ENCODE data around the gene POP5. TPM values are rescaled to one million over a fixed set of nuclear protein-coding genes. Genes with fewer than 3 reads are reported as not detected.
A peak's percentile ranks its signal among the peaks of the same experiment; 100 is the strongest.

POP5 gene
- total RNA-seq (2022) (24.3 and 29.9 TPM in 2 replicates), Bru-seq, nascent RNA (percentile 60 among the genes with signal in this experiment), BruChase-seq, experiment 1, labeled RNA remaining after a 6-hour chase (percentile 65 among the genes with signal in this experiment), BruChase-seq, experiment 2, labeled RNA remaining after a 2-hour chase (percentile 64 among the genes with signal in this experiment)
- long read RNA-seq, transcript POP5-202 (5 exons, 801 nt): major isoform, 35 of 53 reads
- long read RNA-seq, partial matches to known transcripts: 0 of 53 reads
- long read RNA-seq, other reads (novel, unspliced or antisense): 10 of 53 reads

GRCh38 chr12:120580787-120581723, at the start of gene POP5:
POP5 (minus strand) TSS chr12:120581402; CDS start chr12:120581362, 40 bp downstream.
- no peaks in the 10 kb centered on the region for H3K27me3 Mint-ChIP-seq (ENCODE audit: insufficient read depth, unreplicated experiment)
- TSS peak; percentile 67 for BruUV-seq (replicated peaks)
- H3K4me3 Mint-ChIP-seq (ENCODE audit: unreplicated experiment): peak within 1 kb of the TSS; percentile 99
- no peaks in the 10 kb centered on the region for H3K9me3 Mint-ChIP-seq (ENCODE audit: unreplicated experiment)
- CTCF ChIA-PET: interaction anchor here (0.6 to 5.1 kb wide), 11 partner anchors 9 to 421 kb away, joined by 3 to 127 read pairs (median 5); no protein-coding TSS in a partner anchor
- peak; percentile 98 for DNase-seq (ENCODE audit: unreplicated experiment)
- TF ChIP-seq CTCF (IDR thresholded peaks at IDR 0.05; ENCODE audit: unreplicated experiment): no peak
- peaks cover 16% of the 10 kb centered on the region for H3K4me1 Mint-ChIP-seq (ENCODE audit: insufficient read depth, unreplicated experiment)
- intact Hi-C loops (cut with micrococcal nuclease): loop anchor here (1.0 kb wide), 2 partner anchors 52 to 107 kb away; partner anchors contain the start of gene COQ5
- peaks cover 49% of the 10 kb centered on the region for H3K36me3 Mint-ChIP-seq (ENCODE audit: insufficient read depth, unreplicated experiment)
- H3K27ac Mint-ChIP-seq (ENCODE audit: low read depth, unreplicated experiment): peak within 1 kb of the TSS; percentile 91
- POLR2A ChIA-PET: interaction anchor here (0.6 to 3.8 kb wide), 30 partner anchors 9 to 820 kb away, joined by 3 to 30 read pairs (median 3); partner anchors contain the start of genes C12orf43, COQ5, MLEC and RNU4-1

- Mint-ChIP-seq H3K4me3 (ENCODE audit: unreplicated experiment) (no peak overlapping the region), H3K27ac (ENCODE audit: low read depth, unreplicated experiment) (no peak overlapping the region)
- no peak for DNase-seq (ENCODE audit: unreplicated experiment)
Observed at GRCh38 chr12:120630104-120630892, 49.1 kb upstream of the POP5 start.

GRCh38 chr12:120628919-120629318, 47.7 kb upstream of the POP5 start:
- BruUV-seq (replicated peaks): no TSS peak
- DNase-seq (ENCODE audit: unreplicated experiment): no peak

More at GRCh38 chr12:120630104-120630892, 49.1 kb upstream of the POP5 start:
- BruUV-seq (replicated peaks): no TSS peak
- CTCF ChIA-PET: no interaction called here
- no peaks in the 10 kb centered on the region for H3K9me3 Mint-ChIP-seq (ENCODE audit: unreplicated experiment)
- H3K27me3 Mint-ChIP-seq (ENCODE audit: insufficient read depth, unreplicated experiment): no peaks in the 10 kb centered on the region
- POLR2A ChIA-PET: no interaction called here
- intact Hi-C loops (cut with micrococcal nuclease): no loop called here
- H3K4me1 Mint-ChIP-seq (ENCODE audit: insufficient read depth, unreplicated experiment): no peaks in the 10 kb centered on the region
- no peaks in the 10 kb centered on the region for H3K36me3 Mint-ChIP-seq (ENCODE audit: insufficient read depth, unreplicated experiment)
- no peak for TF ChIP-seq CTCF (IDR thresholded peaks at IDR 0.05; ENCODE audit: unreplicated experiment)

More at GRCh38 chr12:120628919-120629318, 47.7 kb upstream of the POP5 start:
- H3K9me3 Mint-ChIP-seq (ENCODE audit: unreplicated experiment): no peaks in the 10 kb centered on the region
- no peak for TF ChIP-seq CTCF (IDR thresholded peaks at IDR 0.05; ENCODE audit: unreplicated experiment)
- H3K27me3 Mint-ChIP-seq (ENCODE audit: insufficient read depth, unreplicated experiment): no peaks in the 10 kb centered on the region
- ChIA-PET CTCF (interaction anchor here (1.9 kb wide), 1 partner anchor 15 kb away, joined by 4 read pairs; no protein-coding TSS in a partner anchor), POLR2A (no interaction called here)
- H3K36me3 Mint-ChIP-seq (ENCODE audit: insufficient read depth, unreplicated experiment): no peaks in the 10 kb centered on the region
- no peaks in the 10 kb centered on the region for H3K4me1 Mint-ChIP-seq (ENCODE audit: insufficient read depth, unreplicated experiment)
- H3K27ac Mint-ChIP-seq (ENCODE audit: low read depth, unreplicated experiment): no peak overlapping the region
- H3K4me3 Mint-ChIP-seq (ENCODE audit: unreplicated experiment): no peak overlapping the region
- intact Hi-C loops (cut with micrococcal nuclease): no loop called here

All from MCF 10A (cell line).